ENCODE results near the gene DDX46. TPM values are rescaled to one million over a fixed set of nuclear protein-coding genes. Genes with fewer than 3 reads are reported as not detected.

The DDX46 gene
- total and polyA plus RNA-seq, 2 donors (not counting 1 experiment from before 2014, with no cell fraction given), result 15.4 to 80.9 TPM

DNA sequence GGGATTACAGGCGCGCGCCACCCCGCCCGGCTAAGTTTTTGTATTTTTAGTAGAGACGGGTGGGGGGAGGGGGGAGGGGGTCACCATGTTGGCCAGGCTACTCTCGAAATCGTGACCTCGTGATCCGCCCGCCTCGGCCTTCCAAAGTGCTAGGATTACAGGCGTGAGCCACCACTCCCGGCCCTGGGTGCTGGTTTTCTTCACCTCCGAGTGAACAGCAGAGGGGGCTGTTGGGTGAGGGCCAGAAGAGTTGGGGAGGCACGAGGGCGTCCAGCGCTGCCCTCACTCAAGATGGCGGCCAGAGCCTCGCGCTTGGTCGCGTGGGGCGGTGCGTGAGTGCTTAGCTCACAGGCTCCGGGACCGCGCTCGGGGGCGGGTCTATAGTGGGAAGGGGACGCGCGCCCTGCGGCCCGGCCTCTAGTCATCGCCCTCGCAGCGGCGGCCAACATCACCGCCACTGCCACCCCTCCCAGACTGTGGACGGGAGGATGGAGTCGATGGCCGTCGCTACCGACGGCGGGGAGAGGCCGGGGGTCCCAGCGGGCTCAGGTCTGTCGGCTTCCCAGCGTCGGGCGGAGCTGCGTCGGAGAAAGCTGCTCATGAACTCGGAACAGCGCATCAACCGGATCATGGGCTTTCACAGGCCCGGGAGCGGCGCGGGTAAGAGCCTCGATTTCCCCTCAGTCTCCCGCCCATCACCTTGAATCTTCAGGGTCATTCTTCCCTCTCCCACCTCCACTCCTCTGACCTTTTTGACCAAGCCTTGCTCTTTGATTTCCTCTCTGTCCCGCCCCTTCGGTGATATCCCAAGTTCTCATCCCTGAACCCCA lies 20.2 kb upstream of the DDX46 start, which contains the start of gene CAMLG:
Gene CAMLG (plus strand): TSS at position 416 of the 830 bp plus-strand sequence. CDS start 73 bp downstream, at position 489.
- peak within 1 kb of the TSS; percentile 90 for H3K4me3 Mint-ChIP-seq
- TF ChIP-seq, protein P1, sequence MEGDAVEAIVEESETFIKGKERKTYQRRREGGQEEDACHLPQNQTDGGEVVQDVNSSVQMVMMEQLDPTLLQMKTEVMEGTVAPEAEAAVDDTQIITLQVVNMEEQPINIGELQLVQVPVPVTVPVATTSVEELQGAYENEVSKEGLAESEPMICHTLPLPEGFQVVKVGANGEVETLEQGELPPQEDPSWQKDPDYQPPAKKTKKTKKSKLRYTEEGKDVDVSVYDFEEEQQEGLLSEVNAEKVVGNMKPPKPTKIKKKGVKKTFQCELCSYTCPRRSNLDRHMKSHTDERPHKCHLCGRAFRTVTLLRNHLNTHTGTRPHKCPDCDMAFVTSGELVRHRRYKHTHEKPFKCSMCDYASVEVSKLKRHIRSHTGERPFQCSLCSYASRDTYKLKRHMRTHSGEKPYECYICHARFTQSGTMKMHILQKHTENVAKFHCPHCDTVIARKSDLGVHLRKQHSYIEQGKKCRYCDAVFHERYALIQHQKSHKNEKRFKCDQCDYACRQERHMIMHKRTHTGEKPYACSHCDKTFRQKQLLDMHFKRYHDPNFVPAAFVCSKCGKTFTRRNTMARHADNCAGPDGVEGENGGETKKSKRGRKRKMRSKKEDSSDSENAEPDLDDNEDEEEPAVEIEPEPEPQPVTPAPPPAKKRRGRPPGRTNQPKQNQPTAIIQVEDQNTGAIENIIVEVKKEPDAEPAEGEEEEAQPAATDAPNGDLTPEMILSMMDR (IDR thresholded peaks at IDR 0.05), result peak; percentile 77
- no peak for TF ChIP-seq EZH2 (IDR thresholded peaks at IDR 0.05; ENCODE audit: borderline replicate concordance, insufficient read depth, low read depth, low read length, poor library complexity, severe bottlenecking)
- Histone ChIP-seq H3K27me3 (replicated peaks in 1 of 4; ENCODE audit: control extremely low read depth in 1 of 4, control insufficient read depth in 3 of 4, insufficient read depth in 4 of 4, low read length in 3 of 4) (no peaks in the 10 kb centered on the region), H3K9ac (ENCODE audit: low read length) (peak within 1 kb of the TSS; percentile 84), H3K79me2 (ENCODE audit: control insufficient read depth, insufficient read depth, low read length) (peaks cover 47% of the 10 kb centered on the region), H4K20me1 (ENCODE audit: control insufficient read depth, insufficient read depth, low read length, poor library complexity, severe bottlenecking) (no peaks in the 10 kb centered on the region), H3K4me3 (ENCODE audit: control extremely low read depth in 1 of 5, extremely low read depth in 1 of 5, insufficient read depth in 1 of 5, low read depth in 2 of 5, low read length in 4 of 5) (peak within 1 kb of the TSS; percentile 69 to 94 (median 89)), H3K36me3 (replicated peaks in 1 of 2; ENCODE audit: control extremely low read depth in 1 of 2, control insufficient read depth in 1 of 2, extremely low read depth in 1 of 2, insufficient read depth in 2 of 2, low read length in 1 of 2) (no peaks in the 10 kb centered on the region), H2AFZ (ENCODE audit: insufficient read depth, low read depth, low read length, poor library complexity, severe bottlenecking) (peak within 1 kb of the TSS; percentile 98), H3K9me3 (ENCODE audit: control extremely low read depth in 1 of 3, control insufficient read depth in 2 of 3, insufficient read depth in 1 of 3, low read length in 2 of 3) (no peaks in the 10 kb centered on the region), H3K4me2 (replicated peaks; ENCODE audit: low read depth, low read length, poor library complexity, severe bottlenecking) (peak within 1 kb of the TSS; percentile 94), H3K27ac (ENCODE audit: low read length in 2 of 2) (peak within 1 kb of the TSS; percentile 77 to 89), H3K4me1 (ENCODE audit: control insufficient read depth in 2 of 2, insufficient read depth in 2 of 2, low read length in 2 of 2) (peaks cover 24 to 42% of the 10 kb centered on the region in 2 donors)
- DNase-seq (peak; percentile 98), ATAC-seq (ENCODE audit: low read depth) (peak; percentile 97)
- CTCF ChIA-PET, result interaction anchor here (0.5 to 7.0 kb wide), 13 partner anchors 12 to 556 kb away, joined by 3 to 93 read pairs (median 3); partner anchors contain the start of genes DDX46, PCBD2 and SAR1B
- no peaks in the 10 kb centered on the region for H3K9me3 Mint-ChIP-seq (ENCODE audit: insufficient read depth)
- peaks cover 33% of the 10 kb centered on the region for H3K4me1 Mint-ChIP-seq
- intact Hi-C loops (cut with micrococcal nuclease), result loop anchor here (1.0 to 10.0 kb wide), 10 partner anchors 20 to 561 kb away; partner anchors contain the start of genes C5orf24, DDX46, PCBD2 and PPP2CA
- no peaks in the 10 kb centered on the region for H3K27me3 Mint-ChIP-seq
- POLR2A ChIA-PET, result interaction anchor here (0.6 to 2.6 kb wide), 11 partner anchors 20 to 637 kb away, joined by 3 to 30 read pairs (median 4); partner anchors contain the start of genes C5orf24, DDX46, JADE2 and PCBD2
- peak within 1 kb of the TSS; percentile 89 for H3K27ac Mint-ChIP-seq
- WGBS (ENCODE audit: insufficient coverage), result 1% methylated on average over 63 of the region's 66 CpGs
